Ishikawa (cell line): ENCODE measurements around the gene MBL2.

Source experiments
- EP300 ChIP-seq: IDR thresholded peaks from 2 replicates; pipeline ENCODE4 v1.6.1; 2012; ENCODE audit warnings: borderline replicate concordance
- TAF1 ChIP-seq: IDR thresholded peaks from 2 replicates; pipeline ENCODE4 v1.6.1; 2012; ENCODE audit warnings: low read depth, mild to moderate bottlenecking
- ZBTB7A ChIP-seq: IDR thresholded peaks from 2 replicates; pipeline ENCODE4 v1.6.1; 2012; ENCODE audit warnings: low read depth
- TF ChIP-seq, protein P1 (sequence below): IDR thresholded peaks from 2 replicates; pipeline ENCODE4 v1.6.1; 2012; ENCODE audit warnings: low read depth, mild to moderate bottlenecking

DNA sequence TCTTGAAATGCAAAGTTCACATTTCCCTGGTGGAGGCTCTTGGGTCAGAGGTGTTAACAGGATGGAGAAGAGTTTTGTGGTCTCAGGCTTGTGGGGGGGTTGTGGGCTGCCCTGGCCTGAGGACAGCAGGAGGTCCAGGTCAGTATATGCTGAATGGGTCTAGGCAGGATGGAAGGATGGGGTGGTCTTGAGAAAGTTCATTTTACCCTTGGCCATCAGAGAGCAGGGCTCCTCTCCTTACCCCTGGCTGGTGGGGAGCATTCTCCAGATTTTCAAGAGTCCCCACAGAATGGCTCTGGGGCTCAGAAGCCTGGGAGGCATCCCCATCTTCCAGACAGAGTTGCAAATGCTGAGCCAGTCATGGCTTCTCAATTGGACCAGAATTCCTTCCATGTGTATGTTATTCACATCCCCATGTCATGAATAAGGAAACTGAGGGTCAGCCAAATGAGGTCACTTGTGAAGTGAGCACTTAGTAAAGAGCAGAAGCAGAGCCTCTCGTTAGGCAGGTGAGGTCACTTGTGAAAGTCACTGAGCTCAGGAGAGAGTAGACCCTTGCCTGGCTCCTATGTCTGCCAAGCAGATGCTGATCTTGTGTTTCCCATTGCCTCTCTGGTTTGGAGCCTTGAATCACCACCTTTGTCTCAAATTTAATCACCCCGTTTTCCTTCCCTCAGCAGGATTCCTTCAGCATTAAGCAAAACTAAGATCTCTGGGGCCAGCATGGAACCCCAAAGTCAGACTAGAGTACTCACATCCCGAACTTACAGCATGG, 33.0 kb downstream of the MBL2 start:
- TF ChIP-seq TAF1 (no peak), ZBTB7A (no peak), EP300 (no peak)
- TF ChIP-seq, protein P1, sequence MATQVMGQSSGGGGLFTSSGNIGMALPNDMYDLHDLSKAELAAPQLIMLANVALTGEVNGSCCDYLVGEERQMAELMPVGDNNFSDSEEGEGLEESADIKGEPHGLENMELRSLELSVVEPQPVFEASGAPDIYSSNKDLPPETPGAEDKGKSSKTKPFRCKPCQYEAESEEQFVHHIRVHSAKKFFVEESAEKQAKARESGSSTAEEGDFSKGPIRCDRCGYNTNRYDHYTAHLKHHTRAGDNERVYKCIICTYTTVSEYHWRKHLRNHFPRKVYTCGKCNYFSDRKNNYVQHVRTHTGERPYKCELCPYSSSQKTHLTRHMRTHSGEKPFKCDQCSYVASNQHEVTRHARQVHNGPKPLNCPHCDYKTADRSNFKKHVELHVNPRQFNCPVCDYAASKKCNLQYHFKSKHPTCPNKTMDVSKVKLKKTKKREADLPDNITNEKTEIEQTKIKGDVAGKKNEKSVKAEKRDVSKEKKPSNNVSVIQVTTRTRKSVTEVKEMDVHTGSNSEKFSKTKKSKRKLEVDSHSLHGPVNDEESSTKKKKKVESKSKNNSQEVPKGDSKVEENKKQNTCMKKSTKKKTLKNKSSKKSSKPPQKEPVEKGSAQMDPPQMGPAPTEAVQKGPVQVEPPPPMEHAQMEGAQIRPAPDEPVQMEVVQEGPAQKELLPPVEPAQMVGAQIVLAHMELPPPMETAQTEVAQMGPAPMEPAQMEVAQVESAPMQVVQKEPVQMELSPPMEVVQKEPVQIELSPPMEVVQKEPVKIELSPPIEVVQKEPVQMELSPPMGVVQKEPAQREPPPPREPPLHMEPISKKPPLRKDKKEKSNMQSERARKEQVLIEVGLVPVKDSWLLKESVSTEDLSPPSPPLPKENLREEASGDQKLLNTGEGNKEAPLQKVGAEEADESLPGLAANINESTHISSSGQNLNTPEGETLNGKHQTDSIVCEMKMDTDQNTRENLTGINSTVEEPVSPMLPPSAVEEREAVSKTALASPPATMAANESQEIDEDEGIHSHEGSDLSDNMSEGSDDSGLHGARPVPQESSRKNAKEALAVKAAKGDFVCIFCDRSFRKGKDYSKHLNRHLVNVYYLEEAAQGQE = no peak
